HUES48 (cell line): ENCODE measurements around the gene MPDZ.
"Not testable (repeated sequence)": the region's sequence is repeated elsewhere in the genome, so short reads cannot be mapped to it uniquely, and the experiment has no call there.

ENCODE experiments used
- H3K27ac ChIP-seq: one replicate; pipeline ENCODE4 v1.7.0; 2013; ENCODE audit warnings: low read depth, low read length, inconsistent platforms
- H3K27me3 ChIP-seq: 2 replicates; pipeline ENCODE4 v1.6.1; 2013; ENCODE audit warnings: mild to moderate bottlenecking, low read length; ENCODE audit not compliant: control insufficient read depth, insufficient read depth
- H3K36me3 ChIP-seq: 2 replicates; pipeline ENCODE4 v1.6.1; 2013; ENCODE audit warnings: low read length; ENCODE audit not compliant: control insufficient read depth, insufficient read depth
- H3K4me1 ChIP-seq: 2 replicates; pipeline ENCODE4 v1.6.1; 2013; ENCODE audit warnings: mild to moderate bottlenecking, low read length; ENCODE audit not compliant: control insufficient read depth, insufficient read depth
- H3K4me3 ChIP-seq: 2 replicates; pipeline ENCODE4 v1.5.1; 2013; ENCODE audit warnings: mild to moderate bottlenecking, low read depth, low read length
- H3K9ac ChIP-seq: 2 replicates; pipeline ENCODE4 v1.6.1; 2013; ENCODE audit warnings: mild to moderate bottlenecking, low read depth, low read length, moderate library complexity
- H3K9me3 ChIP-seq: 2 replicates; pipeline ENCODE4 v1.6.1; 2013; ENCODE audit warnings: low read length; ENCODE audit not compliant: control insufficient read depth, insufficient read depth

MPDZ gene

GRCh38 chr9:13264788-13265187, 14.7 kb downstream of the MPDZ start:
- H3K9me3 ChIP-seq = no peaks in the 10 kb centered on the region
- H3K36me3 ChIP-seq = no peaks in the 10 kb centered on the region
- no peak overlapping the region for H3K27ac ChIP-seq
- H3K27me3 ChIP-seq = no peaks in the 10 kb centered on the region
- H3K9ac ChIP-seq = no peak overlapping the region
- peaks cover 26% of the 10 kb centered on the region for H3K4me1 ChIP-seq
- H3K4me3 ChIP-seq = no peak overlapping the region

- Histone ChIP-seq H3K9me3 (no peaks in the 10 kb centered on the region), H3K36me3 (no peaks in the 10 kb centered on the region), H3K27ac (no peak overlapping the region), H3K27me3 (no peaks in the 10 kb centered on the region), H3K4me3 (no peak overlapping the region), H3K4me1 (peaks cover 18% of the 10 kb centered on the region), H3K9ac (no peak overlapping the region)
Observed at GRCh38 chr9:13263511-13263910, 16.0 kb downstream of the MPDZ start.

DNA sequence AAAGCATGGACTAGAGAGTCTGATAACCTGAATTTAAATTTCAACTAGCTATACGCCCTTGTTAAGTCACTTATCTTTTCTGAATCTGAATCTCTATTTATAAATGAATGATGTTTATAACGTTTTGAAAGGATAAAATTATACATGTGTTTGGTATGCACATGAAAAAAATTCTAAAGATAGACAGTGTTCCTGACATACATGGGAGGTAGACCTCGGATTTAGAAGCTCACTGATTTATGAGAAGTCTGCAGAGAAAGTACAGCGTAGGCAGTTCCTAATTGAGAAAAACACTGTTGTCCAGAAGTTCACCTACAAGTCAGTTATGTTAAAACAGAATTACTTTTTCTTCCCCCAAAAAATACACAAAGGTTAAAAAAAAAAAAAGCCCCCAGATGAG, 26.6 kb downstream of the MPDZ start:
- Histone ChIP-seq H3K4me3 (no peak overlapping the region), H3K9ac (no peak overlapping the region), H3K36me3 (peaks cover 2% of the 10 kb centered on the region; the same call in 1 of the 2 replicates), H3K27me3 (no peaks in the 10 kb centered on the region), H3K27ac (no peak overlapping the region), H3K9me3 (no peaks in the 10 kb centered on the region), H3K4me1 (peaks cover 10% of the 10 kb centered on the region)

- no peak overlapping the region for H3K4me3 ChIP-seq
- peaks cover 13% of the 10 kb centered on the region for H3K36me3 ChIP-seq
- H3K9me3 ChIP-seq = no peaks in the 10 kb centered on the region
- no peak overlapping the region for H3K27ac ChIP-seq
- H3K4me1 ChIP-seq = peaks cover 4% of the 10 kb centered on the region; the same call in 1 of the 2 replicates
- no peaks in the 10 kb centered on the region for H3K27me3 ChIP-seq
- no peak overlapping the region for H3K9ac ChIP-seq
Observed at GRCh38 chr9:13244181-13244580, 35.3 kb downstream of the MPDZ start.

DNA sequence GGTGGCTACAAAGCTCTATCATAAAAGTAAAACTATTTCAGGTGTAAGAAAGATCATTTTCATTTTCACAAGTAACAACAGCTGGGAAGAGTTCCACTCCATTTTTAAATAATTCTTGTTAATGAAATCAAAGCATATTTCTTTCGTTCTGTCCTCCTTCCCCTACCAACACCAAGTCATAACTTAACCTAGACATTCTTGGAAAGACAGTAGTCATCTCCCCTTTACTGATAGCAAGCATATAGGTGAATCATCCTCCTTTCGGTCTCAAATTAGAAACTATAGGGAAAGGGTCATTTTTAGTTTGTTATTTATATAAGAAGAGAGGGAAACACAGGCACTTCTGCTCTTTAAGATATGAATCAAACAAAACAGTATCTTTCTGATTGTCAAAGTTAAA, 38.2 kb downstream of the MPDZ start:
- Histone ChIP-seq H3K27ac (no peak overlapping the region), H3K36me3 (0 out of 2 replicates have a peak, but pooled peaks cover 2% of the 10 kb centered on the region), H3K4me1 (peaks cover 4% of the 10 kb centered on the region; the same call in 1 of the 2 replicates), H3K27me3 (no peaks in the 10 kb centered on the region), H3K9me3 (no peaks in the 10 kb centered on the region), H3K9ac (no peak overlapping the region), H3K4me3 (no peak overlapping the region)

DNA sequence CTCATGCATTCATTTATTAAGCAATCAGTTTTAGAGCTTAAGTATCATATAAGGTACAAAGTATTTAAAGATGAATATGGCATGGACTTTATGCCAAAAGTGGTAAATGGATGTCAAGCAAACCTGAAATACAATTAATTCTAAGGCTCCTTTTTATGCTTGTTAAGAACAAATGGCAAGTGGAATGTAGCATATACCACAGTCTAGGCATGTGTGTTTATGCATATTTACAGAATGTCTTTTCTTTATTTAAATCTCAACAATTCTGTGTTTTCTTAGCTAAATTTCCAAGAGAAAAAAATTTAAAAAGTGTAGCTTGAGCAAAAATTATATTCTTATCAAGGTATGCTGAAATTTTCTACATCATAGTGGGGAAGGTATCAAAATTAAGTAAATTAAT, 39.8 kb downstream of the MPDZ start:
- H3K27ac ChIP-seq = no peak overlapping the region

GRCh38 chr9:13239208-13239607, 40.3 kb downstream of the MPDZ start:
- Histone ChIP-seq H3K4me3 (no peak overlapping the region), H3K36me3 (0 out of 2 replicates have a peak, but pooled peaks cover 2% of the 10 kb centered on the region), H3K27me3 (no peaks in the 10 kb centered on the region), H3K4me1 (peaks cover under 1% of the 10 kb centered on the region; the same call in 1 of the 2 replicates), H3K9ac (no peak overlapping the region), H3K9me3 (no peaks in the 10 kb centered on the region), H3K27ac (no peak overlapping the region)

More for the DNA sequence above, 39.8 kb downstream of the MPDZ start:
- Histone ChIP-seq H3K4me1 (peaks cover 4% of the 10 kb centered on the region; the same call in 1 of the 2 replicates), H3K4me3 (no peak overlapping the region), H3K36me3 (0 out of 2 replicates have a peak, but pooled peaks cover 2% of the 10 kb centered on the region), H3K27me3 (no peaks in the 10 kb centered on the region), H3K9ac (no peak overlapping the region), H3K9me3 (no peaks in the 10 kb centered on the region)

- H3K36me3 ChIP-seq = 0 out of 2 replicates have a peak, but pooled peaks cover 2% of the 10 kb centered on the region
- no peaks in the 10 kb centered on the region for H3K27me3 ChIP-seq
- H3K9me3 ChIP-seq = no peaks in the 10 kb centered on the region
- no peak overlapping the region for H3K27ac ChIP-seq
- peaks cover 2% of the 10 kb centered on the region; the same call in 1 of the 2 replicates for H3K4me1 ChIP-seq
- no peak overlapping the region for H3K9ac ChIP-seq
- no peak overlapping the region for H3K4me3 ChIP-seq
Observed at GRCh38 chr9:13234932-13235331, 44.6 kb downstream of the MPDZ start.

DNA sequence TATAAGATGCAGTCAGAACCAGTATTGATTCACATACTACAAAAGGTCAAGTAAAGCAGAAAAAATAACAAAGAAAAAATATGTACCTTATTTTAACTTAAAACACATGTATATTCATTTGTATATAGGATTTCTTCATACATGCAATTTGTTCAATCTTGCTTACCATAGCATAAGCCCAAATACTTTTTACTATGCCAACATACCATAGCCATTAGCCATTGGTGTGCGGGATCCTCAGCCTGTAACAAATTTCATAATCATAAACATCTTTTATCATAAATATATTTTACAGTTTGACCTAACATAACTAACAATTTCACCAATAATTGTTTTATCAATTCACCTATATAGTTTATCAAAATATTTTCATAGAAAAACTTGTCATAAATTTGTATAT, 51.1 kb downstream of the MPDZ start:
- Histone ChIP-seq H3K36me3 (0 out of 2 replicates have a peak, but pooled peaks cover 5% of the 10 kb centered on the region), H3K27ac (no peak overlapping the region), H3K4me1 (peaks cover 13% of the 10 kb centered on the region; the same call in 1 of the 2 replicates), H3K9ac (no peak overlapping the region), H3K9me3 (no peaks in the 10 kb centered on the region), H3K4me3 (no peak overlapping the region), H3K27me3 (no peaks in the 10 kb centered on the region)

DNA sequence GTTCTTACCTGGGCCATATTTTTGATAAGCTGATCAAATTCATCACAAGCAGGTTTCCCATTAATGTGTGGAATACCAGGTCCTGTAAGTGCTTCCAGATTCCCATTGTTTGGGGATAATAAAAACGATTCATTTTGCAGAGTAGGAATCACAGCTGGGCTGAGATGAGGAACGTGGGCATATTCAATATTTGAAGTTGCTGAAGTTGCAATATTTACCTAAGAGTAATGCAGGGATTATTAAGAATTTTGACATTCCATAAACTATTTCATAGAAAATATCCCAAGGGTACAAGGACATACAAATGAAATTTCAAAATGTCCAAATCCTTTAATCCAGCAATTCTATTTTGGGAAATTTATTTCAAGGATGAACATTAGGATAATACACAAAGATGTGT, 55.1 kb downstream of the MPDZ start:
- no peak overlapping the region for H3K9ac ChIP-seq
- H3K4me1 ChIP-seq = peaks cover 9% of the 10 kb centered on the region; the same call in 1 of the 2 replicates
- no peak overlapping the region for H3K27ac ChIP-seq
- no peaks in the 10 kb centered on the region for H3K9me3 ChIP-seq
- no peak overlapping the region for H3K4me3 ChIP-seq
- H3K36me3 ChIP-seq = peaks cover 26% of the 10 kb centered on the region
- H3K27me3 ChIP-seq = no peaks in the 10 kb centered on the region

DNA sequence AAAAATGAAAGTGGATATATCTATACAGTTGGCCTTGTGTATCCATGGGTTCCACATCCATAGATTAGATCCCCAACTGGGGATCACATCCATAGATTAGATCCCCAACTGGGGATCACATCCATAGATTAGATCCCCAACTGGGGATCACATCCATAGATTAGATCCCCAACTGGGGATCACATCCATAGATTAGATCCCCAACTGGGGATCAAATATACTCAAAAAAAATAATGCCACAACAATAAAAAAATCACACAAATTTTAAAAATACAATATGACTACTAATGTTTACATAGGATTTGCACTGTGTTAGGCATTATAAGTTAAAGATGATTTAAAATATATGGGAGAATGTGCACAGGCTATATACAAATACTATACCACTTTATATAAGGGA, 56.8 kb downstream of the MPDZ start:
- not testable (repeated sequence) for H3K27ac ChIP-seq
- H3K36me3 ChIP-seq = peaks cover 36% of the 10 kb centered on the region

More for the DNA sequence above, 56.8 kb downstream of the MPDZ start:
- H3K27me3 ChIP-seq, H3K9me3 ChIP-seq, H3K4me1 ChIP-seq, H3K4me3 ChIP-seq, H3K9ac ChIP-seq: not testable (repeated sequence)
